ENCODE data around the gene GNL3L. TPM values are rescaled to one million over a fixed set of nuclear protein-coding genes. Genes with fewer than 3 reads are reported as not detected.
"Not testable (repeated sequence)": the region's sequence is repeated elsewhere in the genome, so short reads cannot be mapped to it uniquely, and the experiment has no call there.

Gene GNL3L
- total RNA-seq (18.9 TPM), polyA plus RNA-seq (ENCODE audit: insufficient read depth in 1 of 8, insufficient read length in 8 of 8, low replicate concordance in 1 of 8) (10 to 100 TPM in 7 of 8 donors, 1 to 10 TPM in 1; 9.9 to 20.9 (median 16.5) TPM)
- long read RNA-seq, donor 1 = 0 reads
- long read RNA-seq, donor 2 = 0 reads
- long read RNA-seq, donor 3, partial matches to known transcripts = 0 of 2 reads
- long read RNA-seq, donor 3, other reads (novel, unspliced or antisense) = 0 of 2 reads
- long read RNA-seq, donor 4 = 0 reads
- long read RNA-seq, donor 5, partial matches to known transcripts = 0 of 2 reads
- long read RNA-seq, donor 5, other reads (novel, unspliced or antisense) = 0 of 2 reads
- long read RNA-seq, donor 6, partial matches to known transcripts = 5 of 5 reads
- long read RNA-seq, donor 6, other reads (novel, unspliced or antisense) = 0 of 5 reads
- long read RNA-seq, donor 7, partial matches to known transcripts = 0 of 3 reads
- long read RNA-seq, donor 7, other reads (novel, unspliced or antisense) = 0 of 3 reads
- long read RNA-seq, donor 8, partial matches to known transcripts = 7 of 7 reads
- long read RNA-seq, donor 8, other reads (novel, unspliced or antisense) = 0 of 7 reads
- long read RNA-seq, donor 9, partial matches to known transcripts = 0 of 1 reads
- long read RNA-seq, donor 9, other reads (novel, unspliced or antisense) = 0 of 1 reads
- long read RNA-seq, donor 10 = 0 reads
- long read RNA-seq, donor 11, partial matches to known transcripts = 0 of 2 reads
- long read RNA-seq, donor 11, other reads (novel, unspliced or antisense) = 0 of 2 reads

DNA sequence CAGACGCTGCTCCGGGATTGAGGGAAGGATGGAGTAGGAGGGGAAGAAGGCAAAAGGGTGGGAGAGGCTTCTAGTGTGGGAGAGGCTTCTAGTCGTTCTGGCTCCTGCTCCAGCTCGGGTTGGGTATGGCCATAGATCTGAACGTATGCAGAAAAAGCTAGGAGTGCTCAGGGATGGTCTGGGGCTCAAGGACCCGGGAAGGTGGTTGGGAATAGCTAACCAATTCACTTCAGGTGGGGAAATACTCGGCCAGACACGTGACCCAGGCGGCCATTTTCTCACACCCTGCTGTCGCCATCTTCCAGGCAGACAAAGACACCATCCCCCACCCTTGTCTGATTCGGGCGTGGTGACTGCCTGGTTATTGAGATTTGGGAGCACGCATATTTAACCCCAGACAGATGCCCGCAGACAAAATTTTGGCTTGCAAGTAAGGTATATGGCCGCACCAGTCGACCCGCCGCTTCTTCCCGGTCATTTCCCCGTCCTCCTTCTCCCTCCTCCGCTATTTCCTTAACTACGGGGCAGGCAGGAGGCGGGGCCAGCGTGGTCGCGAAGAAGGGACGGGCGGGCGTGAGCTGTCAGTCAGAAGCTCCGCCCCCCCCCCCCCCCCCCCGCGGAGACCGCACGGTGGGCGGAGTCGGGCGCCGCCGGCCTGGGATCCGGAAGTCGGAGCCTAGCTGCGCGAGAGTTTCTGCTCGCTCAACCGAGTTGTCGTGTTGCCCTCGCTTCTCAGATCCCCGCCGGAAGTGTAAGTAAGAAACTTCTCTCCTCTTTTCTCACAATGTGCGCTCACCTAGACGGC, at the start of gene GNL3L:
Gene GNL3L, plus strand, starts transcription at position 668 of the 805 bp plus-strand sequence. CDS start 2,348 bp downstream, outside the sequence.
- Histone ChIP-seq H3K4me1 (ENCODE audit: control insufficient read depth, insufficient read depth, low read length) (peaks cover 20% of the 10 kb centered on the region), H3K27ac (ENCODE audit: low read length) (peak within 1 kb of the TSS; percentile 89), H3K36me3 (ENCODE audit: control insufficient read depth, insufficient read depth, low read length) (no peaks in the 10 kb centered on the region), H3K27me3 (ENCODE audit: control insufficient read depth, insufficient read depth, low read length) (no peaks in the 10 kb centered on the region), H3K4me3 (ENCODE audit: low read length) (peak within 1 kb of the TSS; percentile 65), H3K9me3 (replicated peaks; ENCODE audit: control insufficient read depth, low read depth, low read length) (peaks cover 2% of the 10 kb centered on the region)
- DNase-seq = peak; percentile 94
- 32% methylated on average over 14 of the region's 51 CpGs for WGBS (ENCODE audit: insufficient coverage)

GRCh38 chrX:54482839-54483593, 47.0 kb upstream of the GNL3L start:
- Histone ChIP-seq H3K4me1 (ENCODE audit: control insufficient read depth, insufficient read depth, low read length) (peaks cover 45% of the 10 kb centered on the region), H3K9me3 (replicated peaks; ENCODE audit: control insufficient read depth, low read depth, low read length) (no peaks in the 10 kb centered on the region), H3K27ac (ENCODE audit: low read length) (peak overlapping the region; percentile 90), H3K4me3 (ENCODE audit: low read length) (no peak overlapping the region), H3K36me3 (ENCODE audit: control insufficient read depth, insufficient read depth, low read length) (no peaks in the 10 kb centered on the region), H3K27me3 (ENCODE audit: control insufficient read depth, insufficient read depth, low read length) (peaks cover 7% of the 10 kb centered on the region)
- WGBS (ENCODE audit: insufficient coverage) = 21% methylated on average over 14 of the region's 21 CpGs
- DNase-seq = peak; percentile 42

GRCh38 chrX:54483946-54484345, 46.1 kb upstream of the GNL3L start:
- peaks cover 42% of the 10 kb centered on the region for H3K4me1 ChIP-seq (ENCODE audit: control insufficient read depth, insufficient read depth, low read length)
- peak overlapping the region; percentile 90 for H3K27ac ChIP-seq (ENCODE audit: low read length)
- DNase-seq = peak; percentile 10
- 58% methylated on average over 7 of the region's 9 CpGs for WGBS (ENCODE audit: insufficient coverage)
- no peaks in the 10 kb centered on the region for H3K36me3 ChIP-seq (ENCODE audit: control insufficient read depth, insufficient read depth, low read length)
- no peaks in the 10 kb centered on the region for H3K9me3 ChIP-seq (replicated peaks; ENCODE audit: control insufficient read depth, low read depth, low read length)
- no peak overlapping the region for H3K4me3 ChIP-seq (ENCODE audit: low read length)
- H3K27me3 ChIP-seq (ENCODE audit: control insufficient read depth, insufficient read depth, low read length) = peaks cover 7% of the 10 kb centered on the region

DNA sequence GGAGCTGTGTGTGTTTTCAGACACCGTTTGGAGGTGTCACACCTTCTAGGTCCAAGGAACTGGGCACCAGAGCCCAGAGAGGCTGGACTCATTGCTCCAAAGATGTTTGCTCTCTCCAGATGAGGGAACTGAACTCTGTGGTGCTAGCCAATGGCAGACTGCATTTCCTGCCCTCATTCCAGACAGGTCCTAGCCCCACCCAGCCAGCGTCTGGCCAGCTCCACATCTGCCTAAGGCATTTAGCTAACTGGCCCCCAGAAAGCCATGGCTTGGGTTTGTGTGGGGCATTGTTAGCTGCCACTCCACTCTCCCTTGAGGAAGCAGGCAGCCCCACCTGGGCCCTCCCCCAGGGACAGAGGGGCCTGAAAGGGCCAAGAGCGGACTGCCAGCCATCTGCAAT, 45.4 kb upstream of the GNL3L start:
- Histone ChIP-seq H3K4me1 (ENCODE audit: control insufficient read depth, insufficient read depth, low read length) (peaks cover 35% of the 10 kb centered on the region), H3K9me3 (replicated peaks; ENCODE audit: control insufficient read depth, low read depth, low read length) (no peaks in the 10 kb centered on the region), H3K27me3 (ENCODE audit: control insufficient read depth, insufficient read depth, low read length) (peaks cover 7% of the 10 kb centered on the region), H3K4me3 (ENCODE audit: low read length) (no peak overlapping the region), H3K27ac (ENCODE audit: low read length) (peak overlapping the region; percentile 38), H3K36me3 (ENCODE audit: control insufficient read depth, insufficient read depth, low read length) (no peaks in the 10 kb centered on the region)
- 36% methylated on average over 1 of the region's 3 CpGs for WGBS (ENCODE audit: insufficient coverage)
- peak; percentile 49 for DNase-seq

- H3K27me3 ChIP-seq (ENCODE audit: control insufficient read depth, insufficient read depth, low read length); DNase-seq; H3K36me3 ChIP-seq (ENCODE audit: control insufficient read depth, insufficient read depth, low read length); H3K27ac ChIP-seq (ENCODE audit: low read length); H3K9me3 ChIP-seq (replicated peaks; ENCODE audit: control insufficient read depth, low read depth, low read length); H3K4me3 ChIP-seq (ENCODE audit: low read length): not testable (repeated sequence)
- WGBS (ENCODE audit: insufficient coverage) = no CpG with 5 or more reads among the region's 5 CpGs
- H3K4me1 ChIP-seq (ENCODE audit: control insufficient read depth, insufficient read depth, low read length) = peaks cover 12% of the 10 kb centered on the region
These were observed 40.2 kb upstream of the GNL3L start for GRCh38 chrX:54489819-54490218.

DNA sequence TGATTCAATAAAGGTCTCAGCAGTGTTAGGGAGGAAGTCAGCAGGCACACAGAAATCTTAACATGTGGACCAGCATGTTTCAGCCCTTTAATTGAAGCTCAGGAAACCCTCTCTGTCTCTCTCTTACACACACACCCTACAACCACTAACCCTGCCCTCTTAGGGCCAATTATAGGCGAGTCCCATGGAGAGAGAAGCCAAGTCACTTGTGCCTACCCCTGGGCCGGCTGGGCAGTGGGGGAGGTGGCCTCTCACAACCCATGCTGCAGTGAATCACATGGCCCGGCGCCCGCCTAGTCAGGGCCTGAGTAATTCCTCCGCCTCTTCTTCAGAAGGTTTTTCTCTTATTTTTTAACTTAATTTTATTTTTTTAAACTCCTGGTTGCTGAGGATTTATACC, 37.7 kb upstream of the GNL3L start:
- Histone ChIP-seq H3K27me3 (ENCODE audit: control insufficient read depth, insufficient read depth, low read length) (peaks cover 5% of the 10 kb centered on the region), H3K4me1 (ENCODE audit: control insufficient read depth, insufficient read depth, low read length) (peaks cover 14% of the 10 kb centered on the region), H3K36me3 (ENCODE audit: control insufficient read depth, insufficient read depth, low read length) (no peaks in the 10 kb centered on the region), H3K4me3 (ENCODE audit: low read length) (no peak overlapping the region), H3K27ac (ENCODE audit: low read length) (no peak overlapping the region), H3K9me3 (replicated peaks; ENCODE audit: control insufficient read depth, low read depth, low read length) (no peaks in the 10 kb centered on the region)
- WGBS (ENCODE audit: insufficient coverage) = no CpG with 5 or more reads among the region's 6 CpGs
- DNase-seq = no peak

- peak; percentile 33 for DNase-seq
- H3K27ac ChIP-seq (ENCODE audit: low read length) = peak overlapping the region; percentile 75
- 27% methylated on average over 3 of the region's 10 CpGs for WGBS (ENCODE audit: insufficient coverage)
These were observed 35.6 kb upstream of the GNL3L start for GRCh38 chrX:54494166-54494988.

GRCh38 chrX:54494989-54495813, 34.8 kb upstream of the GNL3L start:
- H3K27ac ChIP-seq (ENCODE audit: low read length) = peak overlapping the region; percentile 82
- peak overlapping the region; percentile 53 for H3K4me3 ChIP-seq (ENCODE audit: low read length)
- peaks cover 7% of the 10 kb centered on the region for H3K27me3 ChIP-seq (ENCODE audit: control insufficient read depth, insufficient read depth, low read length)
- no peaks in the 10 kb centered on the region for H3K9me3 ChIP-seq (replicated peaks; ENCODE audit: control insufficient read depth, low read depth, low read length)
- peak; percentile 33 for DNase-seq
- WGBS (ENCODE audit: insufficient coverage) = 38% methylated on average over 85 of the region's 86 CpGs
- peaks cover 14% of the 10 kb centered on the region for H3K4me1 ChIP-seq (ENCODE audit: control insufficient read depth, insufficient read depth, low read length)
- H3K36me3 ChIP-seq (ENCODE audit: control insufficient read depth, insufficient read depth, low read length) = no peaks in the 10 kb centered on the region

More at GRCh38 chrX:54494166-54494988, 35.6 kb upstream of the GNL3L start:
- Histone ChIP-seq H3K4me3 (ENCODE audit: low read length) (peak overlapping the region; percentile 53), H3K27me3 (ENCODE audit: control insufficient read depth, insufficient read depth, low read length) (peaks cover 7% of the 10 kb centered on the region), H3K9me3 (replicated peaks; ENCODE audit: control insufficient read depth, low read depth, low read length) (no peaks in the 10 kb centered on the region), H3K36me3 (ENCODE audit: control insufficient read depth, insufficient read depth, low read length) (no peaks in the 10 kb centered on the region), H3K4me1 (ENCODE audit: control insufficient read depth, insufficient read depth, low read length) (peaks cover 14% of the 10 kb centered on the region)

Measured in muscle of leg (tissue), 16 donors.